H9 (cell line): ENCODE data around the gene ZNF768. TPM values are rescaled to one million over a fixed set of nuclear protein-coding genes. Genes with fewer than 3 reads are reported as not detected.

Source experiments
- DNase-seq: peaks from one replicate; pipeline ENCODE4 v3.0.0-alpha.2; 2017
- H2AFZ ChIP-seq: one replicate; pipeline ENCODE4 v1.6.1; 2013; ENCODE audit warnings: mild to moderate bottlenecking, low read length, control low read depth, moderate library complexity
- H2AK5ac ChIP-seq: 2 replicates; pipeline ENCODE4 v1.6.1; 2013; ENCODE audit warnings: low read length, control low read depth, mixed read lengths; ENCODE audit not compliant: insufficient read length
- H2BK120ac ChIP-seq: one replicate; pipeline ENCODE4 v1.6.1; 2013; ENCODE audit warnings: low read depth, mild to moderate bottlenecking, low read length, control low read depth, inconsistent platforms; ENCODE audit not compliant: poor library complexity, severe bottlenecking
- H2BK12ac ChIP-seq: 2 replicates; pipeline ENCODE4 v1.6.1; 2013; ENCODE audit warnings: low read length, control low read depth, mixed read lengths, low read depth; ENCODE audit not compliant: insufficient read length
- H2BK15ac ChIP-seq: 2 replicates; pipeline ENCODE4 v1.6.1; 2013; ENCODE audit warnings: low read depth, low read length, control low read depth
- H2BK20ac ChIP-seq: one replicate; pipeline ENCODE4 v1.6.1; 2013; ENCODE audit warnings: low read depth, mild to moderate bottlenecking, low read length, control low read depth, inconsistent platforms; ENCODE audit not compliant: poor library complexity, severe bottlenecking
- H2BK5ac ChIP-seq: 2 replicates; pipeline ENCODE4 v1.6.1; 2013; ENCODE audit warnings: low read length, control low read depth, mixed read lengths; ENCODE audit not compliant: insufficient read length
- H3K14ac ChIP-seq: 2 replicates; pipeline ENCODE4 v1.6.1; 2013; ENCODE audit warnings: low read length, control low read depth; ENCODE audit not compliant: insufficient read depth
- H3K18ac ChIP-seq: 2 replicates; pipeline ENCODE4 v1.6.1; 2013; ENCODE audit warnings: low read depth, mild to moderate bottlenecking, mixed read lengths, low read length, control low read depth; ENCODE audit not compliant: insufficient read length
- H3K23ac ChIP-seq: 2 replicates; pipeline ENCODE4 v1.6.1; 2013; ENCODE audit warnings: low read length, control low read depth, mixed read lengths, low read depth; ENCODE audit not compliant: insufficient read length
- H3K23me2 ChIP-seq: 2 replicates; pipeline ENCODE4 v1.6.1; 2013; ENCODE audit warnings: low read depth, mild to moderate bottlenecking, mixed read lengths, low read length, control low read depth; ENCODE audit not compliant: insufficient read length, poor library complexity, severe bottlenecking
- H3K27ac ChIP-seq: 2 replicates; pipeline ENCODE4 v1.5.1; 2013; ENCODE audit warnings: low read length, control low read depth, mixed read lengths, low read depth; ENCODE audit not compliant: insufficient read length
- H3K27me3 ChIP-seq: 2 replicates; pipeline ENCODE4 v1.6.1; 2013; ENCODE audit warnings: low read length, control low read depth, inconsistent platforms; ENCODE audit not compliant: insufficient read depth
- H3K4ac ChIP-seq: 2 replicates; pipeline ENCODE4 v1.6.1; 2013; ENCODE audit warnings: low read depth, mild to moderate bottlenecking, control low read depth, inconsistent platforms, low read length, moderate library complexity
- H3K4me1 ChIP-seq: 2 replicates; pipeline ENCODE4 v1.6.1; 2013; ENCODE audit warnings: low read length, control low read depth, inconsistent platforms; ENCODE audit not compliant: insufficient read depth
- H3K4me2 ChIP-seq: 2 replicates; pipeline ENCODE4 v1.6.1; 2013; ENCODE audit warnings: low read length, control low read depth, mixed read lengths; ENCODE audit not compliant: insufficient read length, insufficient read depth
- H3K56ac ChIP-seq: 2 replicates; pipeline ENCODE4 v1.6.1; 2013; ENCODE audit warnings: low read depth, mild to moderate bottlenecking, mixed read lengths, low read length, control low read depth; ENCODE audit not compliant: insufficient read length
- H3K79me1 ChIP-seq: 2 replicates; pipeline ENCODE4 v1.6.1; 2013; ENCODE audit warnings: low read depth, mild to moderate bottlenecking, moderate library complexity, low read length, control low read depth, inconsistent platforms; ENCODE audit not compliant: insufficient read depth, poor library complexity, severe bottlenecking
- H3K79me2 ChIP-seq: 2 replicates; pipeline ENCODE4 v1.6.1; 2013; ENCODE audit warnings: low read length, control low read depth, inconsistent platforms; ENCODE audit not compliant: insufficient read depth
- H3K9ac ChIP-seq: 2 replicates; pipeline ENCODE4 v1.6.1; 2013; ENCODE audit warnings: low read length, control low read depth, mixed read lengths; ENCODE audit not compliant: insufficient read length; ENCODE audit errors: extremely low read depth
- H3K9me3 ChIP-seq: one replicate; pipeline ENCODE4 v1.6.1; 2013; ENCODE audit warnings: low read depth, low read length, inconsistent platforms; ENCODE audit not compliant: control insufficient read depth
- H3T11ph ChIP-seq: one replicate; pipeline ENCODE4 v1.6.1; 2013; ENCODE audit warnings: mild to moderate bottlenecking, low read length, control low read depth, inconsistent platforms
- H4K20me1 ChIP-seq: one replicate; pipeline ENCODE4 v1.6.1; 2013; ENCODE audit not compliant: control insufficient read depth, insufficient read length, insufficient read depth
- H4K5ac ChIP-seq: 2 replicates; pipeline ENCODE4 v1.6.1; 2013; ENCODE audit warnings: low read depth, mild to moderate bottlenecking, mixed read lengths, low read length, control low read depth; ENCODE audit not compliant: insufficient read length
- H4K8ac ChIP-seq: replicated peaks from 2 replicates; pipeline ENCODE4 v1.6.1; 2013; ENCODE audit warnings: low read length, control low read depth, mixed read lengths, low read depth; ENCODE audit not compliant: insufficient read length
- H4K91ac ChIP-seq: 2 replicates; pipeline ENCODE4 v1.6.1; 2013; ENCODE audit warnings: low read depth, mild to moderate bottlenecking, moderate library complexity, mixed read lengths, low read length, control low read depth; ENCODE audit not compliant: insufficient read length
- H3K27ac Mint-ChIP-seq, 3 experiments: 2 replicates in 2 of 3; 3 replicates in 1 of 3; pipeline ENCODE4 v1.8.0; 2020 to 2021; ENCODE audit warnings: mixed read lengths in 3 of 3, mild to moderate bottlenecking in 1 of 3, moderate library complexity in 1 of 3
- H3K27me3 Mint-ChIP-seq: 2 replicates; pipeline ENCODE4 v1.8.0; 2021; ENCODE audit warnings: low read depth, mild to moderate bottlenecking, moderate library complexity, mixed read lengths
- H3K36me3 Mint-ChIP-seq, 3 experiments: 2 replicates in 2 of 3; 3 replicates in 1 of 3; pipeline ENCODE4 v1.8.0; 2020 to 2021; ENCODE audit warnings: low read depth in 3 of 3, mixed read lengths in 3 of 3; ENCODE audit not compliant: insufficient read depth in 1 of 3
- H3K4me1 Mint-ChIP-seq, 2 experiments: 2 replicates each; pipeline ENCODE4 v1.8.0; 2020; ENCODE audit warnings: mixed read lengths in 2 of 2
- H3K4me3 Mint-ChIP-seq, 2 experiments: 2 replicates in 1 of 2; 3 replicates in 1 of 2; pipeline ENCODE4 v1.8.0; 2020 to 2021; ENCODE audit warnings: mild to moderate bottlenecking in 2 of 2, mixed read lengths in 2 of 2, moderate library complexity in 1 of 2
- H3K9me3 Mint-ChIP-seq, 2 experiments: 2 replicates in 1 of 2; 3 replicates in 1 of 2; pipeline ENCODE4 v1.8.0; 2020; ENCODE audit warnings: mild to moderate bottlenecking in 2 of 2, mixed read lengths in 2 of 2, moderate library complexity in 1 of 2
- CTCF ChIP-seq: fragments of 200-600 bp; sonication (generic); conservative IDR thresholded peaks from 3 replicates; pipeline ENCODE4 v1.8.0; 2021; ENCODE audit warnings: antibody characterized with exemption, mild to moderate bottlenecking
- total RNA-seq: library from RNA; stranded (reverse); gene quantifications from 2 replicates; pipeline ENCODE4 v1.2.1, GENCODE V29; 2021

ZNF768 gene
- total RNA-seq, 1 experiment from 2014 or later, result 40.0 TPM

- Histone ChIP-seq H3K27ac (no peak overlapping the region), H4K8ac (no peak overlapping the region), H2BK120ac (no peak overlapping the region), H3K14ac (no peak overlapping the region), H2BK5ac (no peak overlapping the region), H3K27me3 (no peaks in the 10 kb centered on the region), H2AK5ac (no peak overlapping the region), H3K18ac (no peak overlapping the region), H2BK20ac (no peak overlapping the region), H3K4me2 (no peak overlapping the region), H2AFZ (no peak overlapping the region), H3K9ac (no peak overlapping the region), H3K56ac (no peak overlapping the region), H2BK15ac (no peak overlapping the region), H3K4me1 (no peaks in the 10 kb centered on the region; the same call in 1 of the 2 replicates), H3T11ph (no peak overlapping the region), H4K20me1 (no peaks in the 10 kb centered on the region), H4K91ac (no peak overlapping the region), H3K9me3 (no peaks in the 10 kb centered on the region), H3K79me2 (no peaks in the 10 kb centered on the region), H2BK12ac (no peak overlapping the region), H3K23me2 (no peaks in the 10 kb centered on the region), H3K23ac (no peak overlapping the region), H3K79me1 (no peaks in the 10 kb centered on the region), H4K5ac (no peak overlapping the region), H3K4ac (no peak overlapping the region)
- DNase-seq, result no peak
- Mint-ChIP-seq H3K4me3 (no peak overlapping the region), H3K27me3 (peaks cover 16% of the 10 kb centered on the region), H3K4me1 (peaks cover 7 to 11% of the 10 kb centered on the region in 2 experiments), H3K36me3 (no peaks in the 10 kb centered on the region), H3K27ac (no peak overlapping the region), H3K9me3 (no peaks in the 10 kb centered on the region; a peak in 2 of 5 replicates)
- TF ChIP-seq CTCF, result no peak
Measured at GRCh38 chr16:30484887-30485286, 41.5 kb downstream of the ZNF768 start.
